Renal pelvis (tissue), 4 donors: ENCODE results near the gene MAP3K9. TPM values are rescaled to one million over a fixed set of nuclear protein-coding genes. Genes with fewer than 3 reads are reported as not detected.

Source experiments
- DNase-seq: peaks from one replicate; pipeline ENCODE4 v3.0.0-alpha.2; 2013
- polyA plus RNA-seq, 3 donors: library from polyadenylated mRNA; unstranded; fragments of 120-200 nt; gene quantifications; one replicate each; pipeline ENCODE4 v1.2.1, GENCODE V29; 2013; ENCODE audit not compliant: insufficient read length in 3 of 3

MAP3K9 gene
- polyA plus RNA-seq, 3 donors: 3.8 to 5.4 (median 5.2) TPM

DNA sequence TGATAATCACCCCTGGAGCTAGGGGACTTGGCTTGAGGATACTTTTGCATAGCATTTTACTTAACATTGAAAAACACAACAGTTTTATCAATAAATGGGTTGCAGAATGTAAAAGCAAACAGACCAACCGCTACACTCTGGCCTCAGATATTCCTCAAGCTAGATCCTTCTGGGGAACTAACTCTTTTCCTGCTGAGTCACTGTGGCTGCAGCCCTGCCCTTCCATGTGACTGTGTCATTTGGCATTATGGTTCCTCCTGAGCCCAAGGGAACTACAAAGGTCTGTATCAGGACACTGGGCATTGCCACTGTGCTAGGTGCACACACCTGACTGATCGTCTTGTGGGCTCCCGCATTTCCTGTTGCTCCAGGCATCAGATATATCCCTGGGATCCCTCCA lies 111.0 kb downstream of the MAP3K9 start:
- no peak for DNase-seq

DNA sequence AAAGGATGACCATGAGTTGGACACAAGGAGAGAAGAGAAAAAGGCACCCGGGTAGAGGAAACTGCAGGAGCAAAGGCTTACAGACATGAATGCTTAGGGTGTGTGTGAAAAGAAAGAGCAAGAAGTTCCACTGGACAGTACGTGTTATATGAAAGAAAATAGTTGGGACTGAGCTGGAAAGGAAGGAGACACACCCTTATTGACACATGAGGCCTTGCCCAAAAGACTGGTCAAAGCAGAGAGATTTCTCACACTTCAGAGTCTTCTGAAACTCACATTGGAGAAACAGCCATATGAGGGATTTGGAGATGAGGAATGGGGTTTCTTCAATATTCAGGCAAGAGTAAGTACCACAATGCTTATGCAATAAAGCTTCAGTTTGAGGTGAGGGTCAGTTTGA lies 111.6 kb downstream of the MAP3K9 start:
- DNase-seq: no peak

DNA sequence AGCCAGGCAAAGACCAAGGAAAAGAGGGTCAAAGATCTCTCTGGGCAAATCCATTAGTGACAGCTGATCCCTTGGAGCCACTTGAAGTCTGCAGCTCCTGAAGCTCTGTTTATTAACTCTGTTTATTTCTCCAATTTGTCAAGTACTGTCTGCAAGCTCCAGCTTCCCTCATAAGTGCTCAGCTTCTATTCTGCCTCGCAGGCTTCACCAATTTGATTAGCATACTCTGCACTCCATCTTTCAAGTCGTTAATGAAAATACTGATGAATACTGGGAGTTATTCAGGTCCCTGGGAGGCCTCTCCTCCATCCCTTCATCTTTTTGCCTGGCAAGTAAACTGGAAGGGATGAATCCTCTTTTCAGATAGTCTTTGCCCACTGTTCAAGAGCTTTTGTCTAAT lies 113.3 kb downstream of the MAP3K9 start:
- no peak for DNase-seq

- DNase-seq: no peak
Measured at GRCh38 chr14:70692210-70692609, 117.1 kb downstream of the MAP3K9 start.

GRCh38 chr14:70685474-70686197 lies 123.7 kb downstream of the MAP3K9 start:
- DNase-seq: no peak

GRCh38 chr14:70683983-70684382 lies 125.3 kb downstream of the MAP3K9 start:
- DNase-seq: no peak

DNA sequence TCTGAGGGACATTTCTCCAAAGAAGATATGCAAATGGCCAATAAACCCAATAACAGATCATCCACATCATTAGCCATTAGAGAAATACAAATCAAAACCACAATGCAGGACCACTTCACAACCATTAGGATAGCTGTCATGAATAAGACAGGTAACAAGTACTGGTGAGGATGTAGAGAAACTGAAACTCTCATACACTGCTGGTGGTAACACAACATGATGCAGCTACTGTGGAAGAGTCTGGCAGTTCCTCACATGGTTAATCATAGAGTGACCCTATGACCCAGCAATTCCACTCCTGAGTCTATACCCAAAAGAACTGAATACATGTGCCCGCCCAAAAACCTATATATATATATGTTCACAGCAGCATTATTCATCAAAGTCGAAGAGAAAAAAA lies 128.6 kb downstream of the MAP3K9 start:
- no peak for DNase-seq

GRCh38 chr14:70677341-70677740 lies 132.0 kb downstream of the MAP3K9 start:
- DNase-seq: no peak

Other genes starting within 250 kb of the MAP3K9 start
- 10 to 100 TPM; 29.4 to 38.3 (median 34.5) TPM for gene MED6, start 208.9 kb downstream of the MAP3K9 start, polyA plus RNA-seq
- gene TTC9, start 167.6 kb downstream of the MAP3K9 start, polyA plus RNA-seq: 1 to 10 TPM; 3.5 to 4.1 (median 4.1) TPM
- gene PCNX1, start 97.9 kb upstream of the MAP3K9 start, polyA plus RNA-seq: 10 to 100 TPM; 48.1 to 63.7 (median 52.3) TPM